ENCODE results near the gene CERT1.

Gene CERT1

DNA sequence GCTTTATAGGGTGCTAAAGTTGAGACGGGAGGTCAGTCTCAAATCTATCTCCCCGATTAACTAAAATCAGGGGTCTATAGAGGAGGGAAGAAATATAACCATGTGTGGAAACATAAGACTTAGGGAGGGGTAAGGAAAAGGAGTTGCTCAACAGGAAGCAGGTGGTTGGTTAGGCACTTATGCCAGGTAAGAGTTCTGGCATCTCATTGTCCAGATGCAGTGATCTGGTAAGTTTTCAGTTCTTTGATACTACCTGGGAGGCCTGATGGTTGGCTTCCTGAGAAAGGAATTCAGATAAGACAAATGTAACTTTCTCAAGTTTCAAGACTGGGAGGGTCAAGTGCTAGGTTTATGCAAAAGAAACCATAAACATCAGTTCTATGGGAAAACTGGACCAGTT, 47.7 kb downstream of the CERT1 start:
- H3K36me3 ChIP-seq (ENCODE audit: insufficient read depth, insufficient read length, low read length) = no peaks in the 10 kb centered on the region
- no peak for DNase-seq (ENCODE audit: low read depth, low spot score)
- no peak for TF ChIP-seq ZNF274 (IDR thresholded peaks at IDR 0.05; ENCODE audit: low read depth, low read length)
- no peak for TF ChIP-seq SUZ12 (IDR thresholded peaks at IDR 0.05; ENCODE audit: extremely low read depth, insufficient read depth, insufficient read length)
- TF ChIP-seq YY1 (IDR thresholded peaks at IDR 0.05; ENCODE audit: insufficient read depth, insufficient read length) = no peak

DNA sequence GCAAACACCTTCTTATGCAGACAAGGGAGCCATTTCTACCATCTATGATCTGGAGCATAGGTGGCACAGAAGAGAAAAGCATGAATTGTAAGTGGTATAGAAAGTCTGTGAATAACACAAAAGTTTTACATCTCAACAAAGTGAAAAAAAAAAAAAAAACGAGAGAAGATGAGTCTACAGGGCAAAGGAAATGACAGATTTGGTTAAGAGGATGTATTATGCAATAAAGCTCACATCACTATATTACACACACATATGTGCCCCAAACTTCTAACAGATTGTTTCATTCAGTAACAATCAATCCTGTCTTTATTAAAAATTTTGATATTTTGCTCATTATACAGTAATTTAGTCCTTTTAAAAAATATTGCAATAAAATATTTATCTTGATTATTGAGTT, 49.8 kb downstream of the CERT1 start:
- no peak for DNase-seq (ENCODE audit: low read depth, low spot score)
- no peak overlapping the region for H3K4me3 ChIP-seq (ENCODE audit: insufficient read length, low read depth)

More for the DNA sequence above, 47.7 kb downstream of the CERT1 start:
- H3K4me1 ChIP-seq (ENCODE audit: insufficient read depth, insufficient read length) = no peaks in the 10 kb centered on the region
- no peak overlapping the region for H3K4me3 ChIP-seq (ENCODE audit: insufficient read length, low read depth)
- no peak overlapping the region for H3K9ac ChIP-seq (ENCODE audit: insufficient read length, low read depth)
- H3K27me3 ChIP-seq (ENCODE audit: insufficient read depth, insufficient read length) = no peaks in the 10 kb centered on the region
- H3K9me3 ChIP-seq (ENCODE audit: insufficient read depth, low read length) = no peaks in the 10 kb centered on the region

DNA sequence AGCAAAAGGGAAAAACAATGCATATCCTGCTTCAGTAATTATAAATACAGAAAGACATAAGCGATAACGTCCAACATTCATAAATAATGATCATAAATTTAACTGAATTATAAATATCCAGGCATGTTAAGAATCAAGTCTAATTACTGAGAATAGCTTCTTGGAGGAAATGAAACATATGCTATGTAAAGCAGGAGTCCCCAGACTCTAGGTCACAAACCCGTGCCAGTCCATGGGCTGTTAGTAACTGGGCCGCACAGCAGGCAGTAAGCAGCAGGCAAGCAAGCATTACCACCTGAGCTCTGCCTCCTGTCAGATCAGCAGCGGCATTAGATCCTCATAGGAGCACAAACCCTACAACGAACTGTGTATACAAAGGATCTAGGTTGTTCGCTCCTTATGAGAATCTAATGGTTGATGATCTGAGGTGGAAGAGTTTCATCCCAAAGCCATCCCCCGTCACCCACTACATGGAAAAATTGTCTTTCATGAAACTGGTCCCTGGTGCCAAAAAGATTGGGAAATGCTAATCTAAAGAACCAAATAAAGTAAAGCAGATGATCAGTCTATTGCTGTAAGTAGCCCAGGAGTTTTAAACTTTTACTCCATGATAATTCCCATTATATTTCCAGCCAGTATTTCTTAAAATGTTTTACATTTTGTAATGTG, 50.4 kb downstream of the CERT1 start:
- Histone ChIP-seq H3K27me3 (ENCODE audit: insufficient read depth, insufficient read length) (no peaks in the 10 kb centered on the region), H3K9me3 (ENCODE audit: insufficient read depth, low read length) (no peaks in the 10 kb centered on the region), H3K4me3 (ENCODE audit: insufficient read length, low read depth) (no peak overlapping the region), H3K36me3 (ENCODE audit: insufficient read depth, insufficient read length, low read length) (peaks cover 3% of the 10 kb centered on the region), H3K9ac (ENCODE audit: insufficient read length, low read depth) (no peak overlapping the region), H3K4me1 (ENCODE audit: insufficient read depth, insufficient read length) (no peaks in the 10 kb centered on the region)
- TF ChIP-seq ZNF274 (IDR thresholded peaks at IDR 0.05; ENCODE audit: low read depth, low read length) = no peak
- TF ChIP-seq SUZ12 (IDR thresholded peaks at IDR 0.05; ENCODE audit: extremely low read depth, insufficient read depth, insufficient read length) = no peak
- no peak for TF ChIP-seq YY1 (IDR thresholded peaks at IDR 0.05; ENCODE audit: insufficient read depth, insufficient read length)
- no peak for DNase-seq (ENCODE audit: low read depth, low spot score)

More for the DNA sequence above, 49.8 kb downstream of the CERT1 start:
- H3K36me3 ChIP-seq (ENCODE audit: insufficient read depth, insufficient read length, low read length) = peaks cover 3% of the 10 kb centered on the region
- no peaks in the 10 kb centered on the region for H3K9me3 ChIP-seq (ENCODE audit: insufficient read depth, low read length)
- H3K9ac ChIP-seq (ENCODE audit: insufficient read length, low read depth) = no peak overlapping the region
- TF ChIP-seq YY1 (IDR thresholded peaks at IDR 0.05; ENCODE audit: insufficient read depth, insufficient read length) (no peak), ZNF274 (IDR thresholded peaks at IDR 0.05; ENCODE audit: low read depth, low read length) (no peak), SUZ12 (IDR thresholded peaks at IDR 0.05; ENCODE audit: extremely low read depth, insufficient read depth, insufficient read length) (no peak)
- no peaks in the 10 kb centered on the region for H3K4me1 ChIP-seq (ENCODE audit: insufficient read depth, insufficient read length)
- no peaks in the 10 kb centered on the region for H3K27me3 ChIP-seq (ENCODE audit: insufficient read depth, insufficient read length)

DNA sequence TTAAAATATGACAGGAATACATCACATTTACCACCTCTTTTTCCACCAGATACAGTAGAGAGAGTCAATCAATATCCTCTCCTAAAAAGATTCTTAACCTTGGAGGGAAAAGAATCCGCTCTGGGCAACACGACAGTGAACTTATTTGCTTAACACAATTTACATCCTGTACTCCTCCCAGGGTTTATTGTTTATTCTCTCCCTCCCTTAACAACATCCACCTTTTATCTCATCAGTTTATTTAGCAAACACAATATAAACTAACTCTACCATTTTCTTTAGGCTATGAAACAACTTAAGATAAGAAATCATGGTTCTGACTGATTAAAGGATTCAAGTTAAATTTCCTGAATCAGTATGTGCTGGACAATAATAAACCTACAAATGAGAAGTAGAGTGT, 50.9 kb downstream of the CERT1 start:
- no peak for DNase-seq (ENCODE audit: low read depth, low spot score)

DNA sequence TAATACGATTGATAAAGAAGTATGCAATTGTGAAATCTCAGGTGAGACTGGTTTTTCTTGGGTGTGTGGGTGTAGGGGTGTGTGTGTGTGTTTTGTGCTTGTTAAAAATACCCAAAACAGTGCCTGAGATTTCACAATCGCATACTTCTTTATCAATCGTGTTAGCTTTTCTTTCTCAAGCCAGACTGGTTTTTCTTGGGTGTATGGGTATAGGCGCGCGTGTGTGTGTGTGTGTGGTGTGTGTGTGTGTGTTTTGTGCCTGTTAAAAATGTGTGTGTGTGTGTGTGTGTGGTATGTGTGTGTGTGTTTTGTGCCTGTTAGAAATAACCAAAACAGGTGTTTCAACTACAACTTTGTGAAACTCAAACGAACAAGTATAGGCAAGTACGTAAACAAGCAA, 53.7 kb downstream of the CERT1 start:
- Histone ChIP-seq H3K9me3 (ENCODE audit: insufficient read depth, low read length) (no peaks in the 10 kb centered on the region), H3K4me3 (ENCODE audit: insufficient read length, low read depth) (no peak overlapping the region), H3K4me1 (ENCODE audit: insufficient read depth, insufficient read length) (no peaks in the 10 kb centered on the region), H3K9ac (ENCODE audit: insufficient read length, low read depth) (no peak overlapping the region), H3K36me3 (ENCODE audit: insufficient read depth, insufficient read length, low read length) (peaks cover 8% of the 10 kb centered on the region), H3K27me3 (ENCODE audit: insufficient read depth, insufficient read length) (no peaks in the 10 kb centered on the region)
- no peak for DNase-seq (ENCODE audit: low read depth, low spot score)
- TF ChIP-seq YY1 (IDR thresholded peaks at IDR 0.05; ENCODE audit: insufficient read depth, insufficient read length) (no peak), ZNF274 (IDR thresholded peaks at IDR 0.05; ENCODE audit: low read depth, low read length) (no peak), SUZ12 (IDR thresholded peaks at IDR 0.05; ENCODE audit: extremely low read depth, insufficient read depth, insufficient read length) (no peak)

More for the DNA sequence above, 50.9 kb downstream of the CERT1 start:
- H3K9me3 ChIP-seq (ENCODE audit: insufficient read depth, low read length) = no peaks in the 10 kb centered on the region
- no peaks in the 10 kb centered on the region for H3K4me1 ChIP-seq (ENCODE audit: insufficient read depth, insufficient read length)
- TF ChIP-seq ZNF274 (IDR thresholded peaks at IDR 0.05; ENCODE audit: low read depth, low read length) (no peak), YY1 (IDR thresholded peaks at IDR 0.05; ENCODE audit: insufficient read depth, insufficient read length) (no peak), SUZ12 (IDR thresholded peaks at IDR 0.05; ENCODE audit: extremely low read depth, insufficient read depth, insufficient read length) (no peak)
- H3K27me3 ChIP-seq (ENCODE audit: insufficient read depth, insufficient read length) = no peaks in the 10 kb centered on the region
- peaks cover 3% of the 10 kb centered on the region for H3K36me3 ChIP-seq (ENCODE audit: insufficient read depth, insufficient read length, low read length)
- H3K9ac ChIP-seq (ENCODE audit: insufficient read length, low read depth) = no peak overlapping the region
- no peak overlapping the region for H3K4me3 ChIP-seq (ENCODE audit: insufficient read length, low read depth)

DNA sequence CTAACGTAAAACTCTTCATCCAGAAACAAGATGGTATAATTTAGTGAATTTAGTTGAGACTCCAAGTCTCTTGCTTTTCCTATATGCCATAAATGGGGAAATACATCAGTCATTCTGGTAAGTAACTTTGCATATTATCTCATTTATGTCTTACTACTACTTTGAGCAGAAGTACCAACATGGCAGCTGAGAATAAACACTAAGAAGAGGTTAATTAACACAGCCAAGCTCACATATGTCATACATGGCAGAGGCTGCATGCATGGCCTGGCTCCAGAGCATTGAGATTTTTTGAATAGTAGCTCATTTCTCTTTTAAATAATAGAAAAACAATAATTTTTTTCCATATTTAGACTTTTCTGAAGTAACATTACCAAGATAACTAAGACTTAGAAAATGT, 54.3 kb downstream of the CERT1 start:
- no peak for DNase-seq (ENCODE audit: low read depth, low spot score)
- H3K4me1 ChIP-seq (ENCODE audit: insufficient read depth, insufficient read length) = no peaks in the 10 kb centered on the region
- H3K4me3 ChIP-seq (ENCODE audit: insufficient read length, low read depth) = no peak overlapping the region
- peaks cover 8% of the 10 kb centered on the region for H3K36me3 ChIP-seq (ENCODE audit: insufficient read depth, insufficient read length, low read length)
- no peaks in the 10 kb centered on the region for H3K27me3 ChIP-seq (ENCODE audit: insufficient read depth, insufficient read length)
- no peaks in the 10 kb centered on the region for H3K9me3 ChIP-seq (ENCODE audit: insufficient read depth, low read length)
- no peak overlapping the region for H3K9ac ChIP-seq (ENCODE audit: insufficient read length, low read depth)
- no peak for TF ChIP-seq ZNF274 (IDR thresholded peaks at IDR 0.05; ENCODE audit: low read depth, low read length)

DNA sequence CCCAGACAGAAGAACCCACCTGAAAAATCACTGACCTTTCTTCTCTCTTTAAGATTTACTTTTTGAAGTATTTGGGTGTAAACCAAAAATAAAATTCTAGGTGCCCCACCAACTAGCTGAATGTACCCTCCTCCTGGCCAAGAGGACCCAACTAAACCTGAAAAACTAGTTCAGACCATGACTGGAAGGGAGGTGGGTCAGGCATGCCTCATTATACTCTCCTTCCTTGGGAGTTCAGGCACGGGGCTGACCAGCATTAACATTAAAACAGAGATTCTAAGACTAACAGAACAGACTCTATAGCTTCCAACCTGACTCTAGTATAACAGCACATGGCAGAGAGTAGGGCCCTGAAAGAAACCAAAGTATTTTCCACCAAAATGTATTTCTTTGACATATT, 61.4 kb downstream of the CERT1 start:
- no peak overlapping the region for H3K4me3 ChIP-seq (ENCODE audit: insufficient read length, low read depth)
- H3K9ac ChIP-seq (ENCODE audit: insufficient read length, low read depth) = no peak overlapping the region
- H3K9me3 ChIP-seq (ENCODE audit: insufficient read depth, low read length) = no peaks in the 10 kb centered on the region

More for the DNA sequence above, 61.4 kb downstream of the CERT1 start:
- Histone ChIP-seq H3K36me3 (ENCODE audit: insufficient read depth, insufficient read length, low read length) (peaks cover 5% of the 10 kb centered on the region), H3K27me3 (ENCODE audit: insufficient read depth, insufficient read length) (no peaks in the 10 kb centered on the region), H3K4me1 (ENCODE audit: insufficient read depth, insufficient read length) (no peaks in the 10 kb centered on the region)
- no peak for DNase-seq (ENCODE audit: low read depth, low spot score)
- TF ChIP-seq ZNF274 (IDR thresholded peaks at IDR 0.05; ENCODE audit: low read depth, low read length) = no peak
- TF ChIP-seq SUZ12 (IDR thresholded peaks at IDR 0.05; ENCODE audit: extremely low read depth, insufficient read depth, insufficient read length) = no peak
- TF ChIP-seq YY1 (IDR thresholded peaks at IDR 0.05; ENCODE audit: insufficient read depth, insufficient read length) = no peak

Data from NT2/D1 (cell line).